SK-MEL-5 (cell line): ENCODE measurements around the gene DMRTB1. TPM values are rescaled to one million over a fixed set of nuclear protein-coding genes. Genes with fewer than 3 reads are reported as not detected.

Experiments used
- DNase-seq: peaks from one replicate; pipeline ENCODE4 v3.0.0-alpha.2; 2016; ENCODE audit warnings: low read depth, low spot score
- in situ Hi-C: cut with HindIII; loops from 2 replicates; pipeline ENCODE4 v1.10.0; 2016; ENCODE audit warnings: low sequenced_read_pairs, high pct_unique_total_duplicates, low pct_unique_long_range_greater_than_20kb
- total RNA-seq: library from RNA; depleted of rRNA; stranded (reverse); fragments of >200 nt; shearing (Covaris generic); gene quantifications from 2 replicates; pipeline ENCODE4 v1.2.3, GENCODE V29; 2014

Gene DMRTB1
- total RNA-seq, 1 experiment from 2014 or later: not detected

DNA sequence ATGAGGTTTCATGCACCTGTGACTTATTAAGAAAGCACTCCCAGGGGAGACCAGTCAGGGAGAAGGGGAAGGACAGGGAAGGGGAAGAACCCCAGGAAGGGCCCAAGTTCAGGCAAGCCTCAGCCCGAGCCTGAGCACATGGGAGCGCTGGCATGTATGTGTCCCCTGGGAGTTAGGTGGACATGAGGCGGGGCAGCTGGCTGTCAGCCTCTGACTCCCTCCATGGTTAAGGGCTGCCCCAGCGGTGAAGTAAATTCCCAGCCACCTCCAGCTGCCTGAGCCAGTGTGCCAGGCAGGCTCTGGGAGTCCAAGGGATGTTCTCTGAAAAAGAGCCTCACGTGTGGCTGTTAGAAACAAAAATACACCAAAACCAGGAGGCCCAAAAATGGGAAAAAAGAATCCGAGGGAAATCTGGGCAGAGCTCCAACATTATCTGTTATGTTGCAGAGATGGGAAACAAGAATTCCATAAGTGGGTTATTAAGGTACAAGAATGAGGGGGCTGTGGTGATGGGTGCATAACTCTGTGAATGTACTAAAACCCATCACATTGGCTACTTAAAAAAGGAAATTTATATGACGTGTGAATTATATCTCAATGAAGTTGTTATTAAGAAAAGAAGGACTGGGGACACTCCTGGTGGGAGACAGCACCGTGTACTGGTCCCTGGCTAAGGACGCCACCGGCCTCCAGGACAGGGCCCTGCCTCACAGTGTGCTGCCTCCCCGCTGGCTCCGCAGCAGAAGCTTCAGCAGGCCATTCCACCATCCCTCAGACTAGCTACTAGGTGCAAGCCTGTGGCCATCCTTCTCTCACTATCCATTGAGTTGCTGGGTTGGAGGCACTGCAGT lies 18.7 kb downstream of the DMRTB1 start:
- DNase-seq: no peak
- in situ Hi-C loops: no loop called here

DNA sequence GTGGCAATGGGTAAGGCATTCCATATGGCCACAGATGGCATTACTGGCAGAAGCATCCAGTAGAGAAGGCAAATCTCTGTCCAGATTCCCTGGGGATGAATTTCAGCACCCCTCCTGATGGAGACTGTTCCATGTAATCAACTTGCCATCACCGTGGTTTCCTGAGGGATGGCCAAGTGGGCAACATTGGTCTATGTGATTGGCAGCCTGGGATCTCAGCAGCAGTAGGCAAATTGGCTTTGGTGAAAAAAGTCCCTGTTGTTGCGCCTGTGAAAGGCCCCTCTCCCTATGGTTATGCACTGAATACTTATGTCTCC lies 19.3 kb downstream of the DMRTB1 start:
- in situ Hi-C loops: no loop called here
- DNase-seq: no peak

DNA sequence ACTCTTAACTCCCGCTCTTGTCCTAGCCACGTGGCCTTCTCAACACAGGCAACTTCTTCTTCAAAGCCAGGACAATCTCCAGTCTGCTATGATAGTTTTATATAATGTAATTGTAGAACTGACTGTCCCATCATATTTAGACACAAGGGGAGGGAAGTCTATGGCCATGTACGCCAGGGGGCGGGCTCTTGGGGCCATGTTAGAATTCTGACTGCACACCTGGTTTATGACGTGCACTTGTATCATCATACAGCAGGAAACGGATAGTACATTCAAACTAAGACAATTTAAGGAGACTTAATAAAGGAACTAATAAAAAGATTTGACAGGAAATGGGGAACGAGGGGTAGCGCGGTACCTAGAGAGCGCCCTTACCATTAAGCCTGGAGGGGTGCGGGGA lies 21.5 kb downstream of the DMRTB1 start:
- in situ Hi-C loops: no loop called here
- DNase-seq: no peak

DNA sequence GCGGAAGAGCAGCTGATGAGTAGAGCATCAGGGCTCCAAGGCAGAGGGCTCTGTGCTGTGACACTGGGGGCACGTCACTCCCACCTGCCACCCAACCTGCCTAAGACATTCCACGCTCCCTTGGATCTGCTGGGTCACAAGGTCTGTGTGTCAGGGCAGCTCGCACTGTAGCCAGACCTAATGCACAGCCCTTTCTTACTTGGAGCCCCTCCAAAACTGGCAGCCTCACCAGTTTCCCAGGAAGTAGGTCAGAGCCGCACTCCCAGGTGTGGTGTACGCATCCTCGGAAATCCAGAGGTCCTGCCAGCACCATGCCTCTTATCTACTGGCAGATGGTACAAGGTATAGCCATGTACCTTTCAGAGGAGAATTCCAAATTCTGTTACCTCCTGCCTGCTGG lies 22.3 kb downstream of the DMRTB1 start:
- no peak for DNase-seq
- in situ Hi-C loops: no loop called here

DNA sequence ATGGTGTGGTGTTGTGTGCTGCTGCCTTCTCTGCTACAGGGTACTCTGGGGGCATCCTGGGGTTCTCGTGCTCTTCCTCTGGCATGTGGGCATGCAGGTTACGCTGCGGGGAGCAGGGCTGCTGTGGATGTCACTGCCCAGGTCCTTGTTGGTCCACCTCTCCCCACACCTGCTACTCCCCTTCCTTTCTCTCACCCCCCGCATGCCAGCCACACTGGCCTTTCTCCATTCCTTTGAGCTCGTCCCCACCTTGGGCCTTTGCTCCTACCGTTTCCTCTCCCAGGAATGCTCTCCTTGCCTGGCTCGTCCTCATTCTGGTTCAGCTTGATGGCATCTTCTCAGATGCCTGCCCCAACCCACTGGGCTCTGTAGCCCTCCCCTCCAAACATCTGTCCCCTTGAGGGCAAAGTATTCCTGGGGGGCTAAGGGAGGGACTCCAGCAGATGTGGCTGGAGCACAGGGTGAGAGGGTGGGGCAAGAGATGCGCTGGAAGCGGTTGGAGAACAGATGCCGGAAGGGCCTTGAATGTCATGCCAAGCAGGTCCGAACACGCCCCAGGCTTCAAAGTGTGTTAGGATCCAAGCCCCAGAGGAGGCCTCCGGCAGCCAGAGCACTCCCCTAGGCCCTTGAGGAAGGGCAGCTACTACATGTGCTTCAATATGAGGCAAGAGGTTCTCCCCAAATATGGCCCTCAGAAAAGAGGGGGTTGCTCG lies 23.4 kb downstream of the DMRTB1 start:
- in situ Hi-C loops: no loop called here
- no peak for DNase-seq

DNA sequence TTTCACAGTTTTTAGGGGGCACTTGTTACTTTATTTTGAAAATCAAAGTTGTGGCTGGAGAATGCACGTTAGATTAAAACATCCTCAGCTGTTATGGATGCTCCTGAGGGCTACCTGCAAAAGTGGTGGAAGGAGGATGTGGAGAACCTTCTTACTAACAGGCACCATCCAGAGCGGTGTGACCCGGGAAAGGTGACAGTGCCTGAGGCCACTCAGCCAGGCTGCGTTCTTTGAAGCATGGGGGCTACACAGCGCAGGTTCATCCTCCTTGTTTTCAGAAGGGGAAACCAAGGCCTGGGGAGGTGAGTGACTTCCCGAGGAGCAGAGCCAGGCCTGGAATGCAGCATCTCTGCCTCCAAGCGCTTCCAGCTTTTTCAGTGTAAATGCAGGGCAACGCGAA lies 24.0 kb downstream of the DMRTB1 start:
- in situ Hi-C loops: no loop called here

DNA sequence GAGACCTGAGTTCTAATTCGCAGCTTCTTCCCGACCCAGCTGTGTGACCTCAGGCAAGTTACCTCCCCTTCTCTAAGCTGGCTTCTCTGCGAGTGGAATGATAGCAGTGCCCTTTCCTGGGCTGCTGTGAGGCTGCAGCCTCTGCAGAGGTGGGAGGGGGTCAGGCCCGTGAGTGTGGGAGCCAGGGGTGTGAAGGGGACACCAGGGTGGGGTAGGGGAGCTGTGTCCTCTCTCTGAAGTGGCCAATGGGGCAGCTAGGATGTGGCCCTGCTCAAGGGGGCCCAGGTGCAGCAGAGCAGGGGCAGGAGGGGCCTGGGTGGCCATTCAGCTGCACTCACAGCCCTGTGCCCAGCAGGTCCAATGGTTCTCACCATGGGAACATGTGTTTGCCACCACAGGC lies 24.5 kb downstream of the DMRTB1 start:
- in situ Hi-C loops: no loop called here

More for the DNA sequence above, 24.0 kb downstream of the DMRTB1 start:
- DNase-seq: no peak

DNA sequence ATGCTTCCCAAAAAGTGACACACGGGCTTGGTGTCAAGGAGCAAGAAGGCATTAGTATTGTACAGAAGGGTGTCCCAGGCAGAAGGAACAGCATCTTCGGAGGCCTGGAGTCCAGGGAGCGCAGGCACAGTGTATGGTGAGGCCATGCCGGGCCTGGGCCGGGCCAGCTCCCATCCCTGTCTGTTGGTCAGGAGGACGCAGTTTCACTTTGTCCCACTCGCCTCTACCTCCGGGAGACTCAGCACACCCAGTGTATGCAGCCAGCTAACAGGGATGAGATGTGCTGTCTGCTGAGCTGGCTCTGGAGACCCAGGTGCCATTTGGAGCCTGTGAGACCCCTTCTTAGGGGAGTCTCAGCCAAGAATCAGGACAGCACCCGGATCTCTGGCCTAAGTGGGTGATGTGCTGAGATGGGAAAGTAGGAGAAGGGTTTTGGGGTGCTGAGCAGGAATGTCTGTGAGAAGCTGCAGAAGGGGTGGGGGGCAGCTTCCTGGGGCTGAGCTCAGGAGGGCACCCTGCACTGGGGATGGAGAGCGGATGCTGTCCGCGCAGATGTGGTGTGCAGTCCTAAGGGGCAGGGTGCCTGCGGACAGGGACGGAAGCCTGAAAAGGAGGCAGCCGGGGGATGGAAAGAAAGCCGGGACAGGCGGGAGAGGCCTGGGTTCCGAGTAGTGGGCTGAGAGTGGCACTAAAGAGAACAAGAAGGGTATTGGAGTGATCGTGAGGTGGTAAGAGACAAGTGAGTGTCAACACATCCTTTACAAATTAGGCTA lies 25.7 kb downstream of the DMRTB1 start:
- DNase-seq: no peak
- in situ Hi-C loops: no loop called here

More for the DNA sequence above, 24.5 kb downstream of the DMRTB1 start:
- no peak for DNase-seq

DNA sequence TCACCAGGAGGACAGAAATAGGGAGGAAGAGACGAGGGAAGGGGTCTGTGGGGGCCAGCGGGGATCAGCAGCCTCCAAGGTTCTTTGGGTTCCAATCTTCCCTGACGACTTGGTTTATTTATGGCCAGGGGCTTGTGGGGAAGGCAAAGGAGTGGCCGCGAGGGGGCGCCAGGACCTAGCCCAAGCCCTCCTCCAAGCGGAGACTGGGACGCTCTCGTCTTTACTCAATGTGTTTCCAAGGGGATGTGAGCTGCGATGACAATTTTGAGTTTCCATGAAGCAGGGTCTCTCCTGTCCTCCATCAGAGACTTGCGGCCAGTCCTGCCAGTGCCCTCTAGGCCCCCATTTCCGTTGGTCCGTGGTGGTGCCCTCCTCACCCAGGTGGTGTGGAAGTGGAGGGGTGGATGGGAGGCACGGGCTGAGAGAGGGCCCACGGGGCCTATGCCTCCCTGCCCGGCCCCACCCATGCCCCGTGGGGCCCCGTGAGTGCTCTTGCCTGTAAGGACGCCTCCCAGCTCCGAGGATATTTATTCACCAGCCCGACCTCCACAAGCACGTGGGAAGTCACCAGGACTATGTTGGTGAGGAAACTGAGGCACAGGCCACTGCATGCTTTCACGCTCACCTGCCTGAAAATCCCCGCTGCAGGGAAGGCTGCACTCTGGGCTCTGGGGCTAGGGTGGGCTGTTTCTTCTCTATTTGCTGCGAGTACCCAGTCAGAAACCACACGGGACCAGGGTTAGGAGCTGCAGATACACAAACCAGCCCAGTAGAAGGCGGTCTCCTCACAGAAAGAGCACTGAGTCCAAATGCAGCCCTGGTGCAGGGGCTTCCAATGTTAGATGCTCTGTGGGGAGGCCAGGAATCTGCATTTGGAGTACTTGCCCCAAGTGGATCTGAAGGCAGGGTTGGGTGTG lies 26.5 kb downstream of the DMRTB1 start:
- in situ Hi-C loops: no loop called here
- peak; percentile 77 for DNase-seq

DNA sequence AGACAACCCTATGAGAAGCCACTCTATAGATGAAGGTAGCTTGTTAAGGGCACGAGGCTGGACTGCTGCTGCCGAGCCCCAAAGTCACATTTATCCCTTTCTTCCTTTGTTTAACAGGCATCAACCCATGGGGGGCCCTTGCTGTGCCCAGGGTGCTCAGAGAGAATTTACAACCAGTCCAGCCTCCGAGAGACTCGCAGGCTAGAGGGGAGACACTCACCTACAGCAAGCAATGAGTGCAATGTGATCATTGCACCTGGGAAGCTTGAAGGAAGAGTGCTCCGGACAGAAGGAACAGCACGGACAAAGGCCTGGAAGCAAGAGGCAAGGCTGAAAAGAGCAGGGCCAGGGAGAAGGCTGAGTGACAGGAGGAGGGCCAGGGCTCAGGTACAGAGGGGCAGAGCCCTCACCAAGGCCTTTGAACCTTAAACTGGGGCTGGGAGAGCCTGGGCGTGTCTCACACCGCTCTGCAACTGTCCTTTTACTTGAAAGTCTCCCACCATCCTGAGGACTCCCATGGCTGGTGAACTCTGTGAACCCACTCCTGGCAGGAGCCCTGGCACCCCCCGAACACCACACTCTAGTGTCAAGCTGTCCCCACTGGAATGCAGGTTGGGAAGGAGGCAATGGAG lies 27.3 kb downstream of the DMRTB1 start:
- no peak for DNase-seq
- in situ Hi-C loops: no loop called here

DNA sequence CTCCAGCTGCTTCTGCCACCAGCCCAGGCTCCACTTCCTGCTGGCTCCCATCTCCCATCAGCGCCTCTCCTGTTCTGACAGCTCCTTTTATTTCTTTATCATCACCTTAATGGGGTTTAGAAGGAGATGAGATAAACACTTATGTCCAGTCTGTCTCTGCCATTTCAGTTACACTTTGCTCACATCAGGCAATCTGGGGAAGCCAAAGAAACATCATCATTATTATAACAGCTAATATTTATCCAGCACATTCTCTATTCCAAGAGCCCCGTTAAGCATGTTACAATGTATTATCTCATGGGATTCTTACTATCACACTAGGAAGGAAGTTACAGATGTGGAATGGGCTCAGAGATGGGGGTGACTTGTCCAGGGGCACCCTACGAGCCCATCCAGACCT lies 31.2 kb downstream of the DMRTB1 start:
- in situ Hi-C loops: no loop called here
- no peak for DNase-seq

DNA sequence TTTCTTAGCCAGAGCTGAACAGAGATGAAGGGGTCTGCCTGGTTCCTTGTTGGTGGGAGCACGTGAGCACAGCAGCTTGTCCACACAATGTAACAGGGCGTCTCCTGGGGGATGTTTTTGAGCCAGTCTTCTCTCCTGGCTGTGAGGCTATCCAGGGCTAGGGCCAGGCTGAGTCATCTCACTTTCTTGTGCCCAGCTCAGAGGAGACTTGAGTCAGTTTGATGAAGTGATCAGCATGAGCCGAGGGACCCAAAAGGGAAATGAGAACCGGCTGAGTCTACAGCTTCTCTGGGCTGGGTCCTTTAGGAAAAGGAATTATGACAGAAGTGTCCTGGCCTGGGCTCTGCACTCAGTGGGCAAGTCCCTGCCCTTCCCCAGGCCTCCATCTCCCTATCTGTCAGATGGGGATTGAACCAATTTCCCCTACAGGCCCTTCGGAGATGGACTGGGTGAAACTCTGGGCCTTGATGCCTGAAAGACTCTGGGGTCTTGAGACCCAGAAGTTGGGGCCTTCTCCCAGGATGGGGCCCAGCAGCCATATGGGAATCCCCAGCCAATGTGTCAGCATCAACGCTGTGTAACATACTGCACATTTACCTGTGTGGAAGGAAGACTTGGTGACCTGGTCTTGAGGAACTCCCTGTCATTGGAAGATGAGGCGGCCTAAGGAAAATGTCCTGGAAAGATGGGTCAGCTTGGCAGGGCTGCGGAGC lies 36.6 kb downstream of the DMRTB1 start:
- in situ Hi-C loops: no loop called here

DNA sequence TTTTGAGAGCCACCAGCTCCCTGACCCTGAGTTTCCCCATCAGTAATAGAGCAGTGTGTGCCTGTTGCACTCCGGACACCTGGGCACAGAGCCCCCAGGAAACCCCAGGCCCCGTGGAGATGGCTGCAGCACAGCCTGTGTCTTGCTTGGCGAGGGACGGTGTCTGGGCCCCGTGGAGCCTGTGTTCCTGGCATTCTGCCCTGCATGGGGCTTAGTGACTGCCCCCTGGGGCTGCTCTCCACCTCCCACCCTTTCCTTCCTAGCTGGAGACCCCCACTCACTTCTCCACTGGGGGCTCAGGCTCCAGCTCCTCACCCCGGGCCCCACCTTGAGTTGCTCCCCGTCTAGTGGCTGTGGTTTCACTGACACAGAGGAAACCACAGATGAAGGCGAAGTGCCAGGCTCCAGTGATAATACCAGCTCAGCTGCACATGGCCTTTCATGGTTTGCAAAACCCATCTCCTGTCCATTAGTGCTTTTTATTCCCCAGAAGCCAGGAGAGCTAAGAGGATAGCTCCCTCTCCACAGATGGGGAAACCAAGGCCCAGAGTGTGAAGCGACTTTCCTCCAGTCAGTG lies 39.4 kb downstream of the DMRTB1 start:
- no peak for DNase-seq
- in situ Hi-C loops: no loop called here

More for the DNA sequence above, 36.6 kb downstream of the DMRTB1 start:
- DNase-seq: no peak

DNA sequence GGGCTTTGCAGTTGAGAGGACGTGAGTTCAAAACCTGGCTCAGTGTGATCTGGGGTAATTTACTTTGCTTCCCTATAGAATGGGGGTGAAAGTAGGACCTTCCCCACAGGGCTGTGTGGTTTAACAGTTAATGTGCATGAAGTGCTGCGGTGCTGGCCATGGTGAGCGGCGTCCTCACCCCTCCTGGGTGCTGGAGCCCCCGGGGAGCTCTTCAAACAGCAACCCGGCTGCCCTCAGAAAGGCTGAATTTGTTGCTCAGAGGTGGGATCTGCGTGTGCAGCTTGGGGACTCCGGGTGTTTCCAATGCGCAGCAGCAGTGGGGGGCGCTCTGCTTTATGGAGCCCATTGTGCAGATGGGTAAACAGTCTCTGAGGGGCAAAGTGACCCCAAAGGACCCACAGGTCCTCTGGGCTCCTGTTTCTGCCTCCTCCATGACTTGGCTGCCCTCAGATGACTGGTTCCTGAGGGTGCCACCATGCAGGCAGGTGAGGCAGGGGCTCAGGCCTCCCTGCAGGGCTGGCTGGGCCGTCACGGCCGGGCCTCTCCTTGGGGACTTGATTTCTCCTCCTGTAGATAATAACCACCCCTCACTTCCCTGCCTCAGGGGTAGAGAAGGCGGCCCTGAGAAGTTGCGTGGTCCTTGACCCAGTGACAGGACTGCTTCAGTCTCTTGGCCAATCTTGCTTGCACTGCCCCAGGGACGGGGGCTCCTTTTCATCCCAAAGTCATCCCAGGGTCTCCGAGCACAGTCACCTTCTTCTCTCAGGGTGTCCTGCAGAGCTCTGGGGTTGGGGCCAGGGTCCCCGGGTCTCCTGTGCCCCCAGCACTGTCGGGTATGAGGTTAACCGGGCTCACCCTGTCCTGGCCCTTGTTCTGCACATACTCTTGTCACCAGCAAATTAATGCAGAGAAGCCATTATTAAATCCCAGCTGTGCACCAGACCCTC lies 40.3 kb downstream of the DMRTB1 start:
- in situ Hi-C loops: no loop called here
- no peak for DNase-seq
